ENCODE measurements around the gene AGBL1.

Gene AGBL1

GRCh38 chr15:86329311-86330013 is 249.8 kb downstream of the AGBL1 start:
- DNase-seq = no peak

- DNase-seq = peak; percentile 6
Observed at GRCh38 chr15:86333819-86334218, 254.1 kb downstream of the AGBL1 start.

- DNase-seq = peak; percentile 37
Observed at GRCh38 chr15:86336051-86336788, 256.5 kb downstream of the AGBL1 start.

GRCh38 chr15:86337071-86337470 is 257.4 kb downstream of the AGBL1 start:
- DNase-seq = no peak

GRCh38 chr15:86347245-86347644 is 267.6 kb downstream of the AGBL1 start:
- no peak for DNase-seq

GRCh38 chr15:86349565-86349964 is 269.9 kb downstream of the AGBL1 start:
- no peak for DNase-seq

GRCh38 chr15:86353213-86353612 is 273.5 kb downstream of the AGBL1 start:
- no peak for DNase-seq

GRCh38 chr15:86355361-86355760 is 275.7 kb downstream of the AGBL1 start:
- no peak for DNase-seq

GRCh38 chr15:86355801-86356200 is 276.1 kb downstream of the AGBL1 start:
- DNase-seq = no peak

- peak; percentile 1 for DNase-seq
Observed at GRCh38 chr15:86362555-86362954, 282.9 kb downstream of the AGBL1 start.

- no peak for DNase-seq
Observed at GRCh38 chr15:86373147-86373546, 293.5 kb downstream of the AGBL1 start.

GRCh38 chr15:86375733-86376280 is 296.1 kb downstream of the AGBL1 start:
- no peak for DNase-seq

- no peak for DNase-seq
Observed at GRCh38 chr15:86377914-86378313, 298.2 kb downstream of the AGBL1 start.

- no peak for DNase-seq
Observed at GRCh38 chr15:86382341-86382740, 302.7 kb downstream of the AGBL1 start.

- no peak for DNase-seq
Observed at GRCh38 chr15:86383611-86384010, 303.9 kb downstream of the AGBL1 start.

GRCh38 chr15:86384186-86384585 is 304.5 kb downstream of the AGBL1 start:
- no peak for DNase-seq

- DNase-seq = no peak
Observed at GRCh38 chr15:86392296-86392695, 312.6 kb downstream of the AGBL1 start.

GRCh38 chr15:86392874-86393273 is 313.2 kb downstream of the AGBL1 start:
- DNase-seq = no peak

GRCh38 chr15:86394866-86395265 is 315.2 kb downstream of the AGBL1 start:
- DNase-seq = no peak

GRCh38 chr15:86399041-86399954 is 319.6 kb downstream of the AGBL1 start:
- DNase-seq = no peak

- no peak for DNase-seq
Observed at GRCh38 chr15:86403221-86403620, 323.6 kb downstream of the AGBL1 start.

- no peak for DNase-seq
Observed at GRCh38 chr15:86403914-86404583, 324.4 kb downstream of the AGBL1 start.

GRCh38 chr15:86408261-86408660 is 328.6 kb downstream of the AGBL1 start:
- no peak for DNase-seq

Measured in activated CD4-positive, alpha-beta T cell treated with anti-CD3 and anti-CD28 coated beads, Interleukin-2, Interleukin-6, amounts not matched to agents 100 ng/mL and 50 ng/mL, durations not matched to agents 16 hours and 8 hours (primary cell).